HepG2 (cell line): Measurements from ENCODE around the gene ARFGEF2. TPM values are rescaled to one million over a fixed set of nuclear protein-coding genes. Genes with fewer than 3 reads are reported as not detected.

Experiments used
- ATAC-seq: fragments of 200-7000 bp; cut with Tn5 transposase; 3 replicates; pipeline ENCODE4 v1.9.1; 2020; ENCODE audit warnings: mild to moderate bottlenecking, moderate library complexity
- BruUV-seq: library from RNA; stranded (reverse); fragments of 400-500 nt; replicated peaks from 2 replicates; lab custom pipeline; 2021; lab: Mats Ljungman, UMichigan
- CTCF ChIA-PET: fragments of 300-600 bp; formaldehyde crosslinking; extraction: SDS; loops from one replicate; lab custom pipeline; 2021; ENCODE audit warnings: low total read pairs, inconsistent platforms, low intra/inter-chr PET ratio; lab: Yijun Ruan, JAX
- POLR2A ChIA-PET: fragments of 350-600 bp; sonication (Branson Sonifier 250); formaldehyde crosslinking; loops from one replicate; lab custom pipeline; 2020; ENCODE audit warnings: antibody characterized with exemption, inconsistent platforms; lab: Yijun Ruan, JAX
- DNase-seq: peaks from one replicate; pipeline ENCODE4 v3.0.0-alpha.2; 2015; ENCODE audit warnings: low spot score
- FAIRE-seq: peaks from 3 replicates; lab custom pipeline; 2011; peaks lifted over from hg19 to GRCh38; lab: Jason Lieb, UNC
- H2AFZ ChIP-seq: one replicate; pipeline ENCODE4 v1.6.1; 2011; ENCODE audit warnings: low read length, inconsistent platforms
- H3K27ac ChIP-seq: fragments of 300-600 bp; 3 replicates; pipeline ENCODE4 v1.8.0; 2011; ENCODE audit warnings: mixed run types, mild to moderate bottlenecking, mixed read lengths, low read length, inconsistent platforms; ENCODE audit not compliant: insufficient read depth; ENCODE audit errors: extremely low read length
- H3K27me3 ChIP-seq, 2 experiments: fragments of 200-600 bp in 1 of 2; 2 replicates in 1 of 2; 3 replicates in 1 of 2; pipeline versions ENCODE4 v1.6.0 to v1.8.0; 2011; ENCODE audit warnings: low read length in 2 of 2, mild to moderate bottlenecking in 2 of 2, moderate library complexity in 2 of 2, inconsistent platforms in 1 of 2; ENCODE audit not compliant: insufficient read depth in 2 of 2, control insufficient read depth in 1 of 2
- H3K36me3 ChIP-seq, 2 experiments: fragments of 200-600 bp in 1 of 2; replicated peaks in 1 of 2; 2 replicates in 1 of 2; 3 replicates in 1 of 2; pipeline versions ENCODE4 v1.5.1 to v1.8.0; 2011; ENCODE audit warnings: low read length in 2 of 2, inconsistent platforms in 1 of 2; ENCODE audit not compliant: insufficient read depth in 2 of 2, control insufficient read depth in 1 of 2
- H3K4me1 ChIP-seq: 2 replicates; pipeline ENCODE4 v1.5.1; 2012; ENCODE audit warnings: low read length, inconsistent platforms; ENCODE audit not compliant: insufficient read depth
- H3K4me2 ChIP-seq: 2 replicates; pipeline ENCODE4 v1.6.0; 2011; ENCODE audit warnings: low read depth, low read length, inconsistent platforms
- H3K4me3 ChIP-seq, 3 experiments: fragments of 200-600 bp in 1 of 3; sonication (generic), shearing (Covaris generic) in 1 of 3; replicated peaks in 1 of 3; 2 replicates each; pipeline ENCODE4 v1.5.1; 2011 to 2016; ENCODE audit warnings: low read length in 3 of 3, inconsistent platforms in 2 of 3, low read depth in 2 of 3, mild to moderate bottlenecking in 2 of 3, control low read depth in 1 of 3, mixed read lengths in 1 of 3; ENCODE audit not compliant: insufficient read depth in 1 of 3
- H3K79me2 ChIP-seq: one replicate; pipeline ENCODE4 v1.6.1; 2011; ENCODE audit warnings: low read length, inconsistent platforms; ENCODE audit not compliant: insufficient read depth
- H3K9ac ChIP-seq: 2 replicates; pipeline ENCODE4 v1.6.0; 2011; ENCODE audit warnings: mild to moderate bottlenecking, low read depth, low read length, inconsistent platforms; ENCODE audit not compliant: insufficient read depth
- H3K9me3 ChIP-seq: 2 replicates; pipeline ENCODE4 v1.5.1; 2012; ENCODE audit warnings: mild to moderate bottlenecking, low read length
- H4K20me1 ChIP-seq: 2 replicates; pipeline ENCODE4 v1.6.0; 2011; ENCODE audit warnings: inconsistent platforms, mild to moderate bottlenecking, low read length, moderate library complexity; ENCODE audit not compliant: insufficient read depth
- CCAR2 ChIP-seq: fragments of 200-400 bp; formaldehyde crosslinking; optimal IDR thresholded peaks from 2 replicates; pipeline ENCODE3; 2018; ENCODE audit warnings: low read depth, mild to moderate bottlenecking, low read length, moderate library complexity
- KDM2A ChIP-seq: sonication (generic); formaldehyde crosslinking; IDR thresholded peaks from 2 replicates; pipeline ENCODE4 v1.4.0; 2020; ENCODE audit warnings: low read depth, missing genetic modification reagents, borderline replicate concordance
- KDM6A ChIP-seq: IDR thresholded peaks from 2 replicates; pipeline ENCODE4 v1.6.1; 2016; ENCODE audit warnings: low read depth
- MED1 ChIP-seq: sonication (generic); formaldehyde crosslinking; IDR thresholded peaks from 2 replicates; pipeline ENCODE4 v1.4.0; 2020; ENCODE audit warnings: missing genetic modification reagents
- MTA1 ChIP-seq: sonication (generic); formaldehyde crosslinking; IDR thresholded peaks from 2 replicates; pipeline ENCODE4 v1.4.0; 2020; ENCODE audit warnings: missing genetic modification reagents, mild to moderate bottlenecking, borderline replicate concordance
- MYC ChIP-seq: sonication (generic); formaldehyde crosslinking; IDR thresholded peaks from 2 replicates; pipeline ENCODE4 v1.9.0; 2021; ENCODE audit warnings: missing genetic modification reagents, borderline replicate concordance
- TEF ChIP-seq: sonication (generic); formaldehyde crosslinking; IDR thresholded peaks from 2 replicates; pipeline ENCODE4 v1.5.0; 2020; ENCODE audit warnings: missing genetic modification reagents
- ZFP90 ChIP-seq: sonication (generic); formaldehyde crosslinking; IDR thresholded peaks from 2 replicates; pipeline ENCODE4 v1.8.0; 2022; ENCODE audit warnings: missing genetic modification reagents, mild to moderate bottlenecking, inconsistent platforms, borderline replicate concordance
- ZMAT5 ChIP-seq: sonication (generic); formaldehyde crosslinking; IDR thresholded peaks from 2 replicates; pipeline ENCODE4 v1.5.0; 2020; ENCODE audit warnings: mild to moderate bottlenecking, low read depth, missing genetic modification reagents, borderline replicate concordance
- ZNF276 ChIP-seq: sonication (generic); formaldehyde crosslinking; IDR thresholded peaks from 2 replicates; pipeline ENCODE4 v1.4.0; 2020; ENCODE audit warnings: mild to moderate bottlenecking, low read depth, missing genetic modification reagents
- ZNF644 ChIP-seq: IDR thresholded peaks from 2 replicates; pipeline ENCODE4 v1.6.1; 2016; ENCODE audit warnings: low read depth
- ZNF737 ChIP-seq: sonication (generic); formaldehyde crosslinking; IDR thresholded peaks from 2 replicates; pipeline ENCODE4 v1.5.0; 2020; ENCODE audit warnings: missing genetic modification reagents, mild to moderate bottlenecking, borderline replicate concordance
- WGBS: methylation state at CpG from one replicate; pipeline ENCODE4 v1.1.6; 2017; ENCODE audit warnings: low lambda C conversion rate; 5-methylcytosine and 5-hydroxymethylcytosine counted together
- in situ Hi-C: cut with HindIII; loops from 2 replicates; pipeline ENCODE4 v1.10.0; 2017; ENCODE audit warnings: low pct_unique_long_range_greater_than_20kb; ENCODE audit not compliant: extremely low pct_ligation_motif_present
- intact Hi-C: fragments of 100-400 bp; cut with micrococcal nuclease; formaldehyde crosslinking; loops from one replicate; pipeline ENCODE4 v1.10.0; 2022; ENCODE audit not compliant: unreplicated experiment
- polyA plus RNA-seq, 8 experiments: library from polyadenylated mRNA; depleted of rRNA in 3 of 8; stranded (reverse) in 7 of 8; unstranded in 1 of 8; fragments of >200 nt; fragmentation: Illumina TruSeq in 4 of 8; extraction: Trizol in 4 of 8; gene quantifications; 2 replicates each; pipeline versions ENCODE4 v1.2.1 to v1.2.3, GENCODE V29; 2011 to 2016; ENCODE audit warnings: low read depth in 4 of 8, missing spikeins in 1 of 8, mixed read lengths in 1 of 8; ENCODE audit not compliant: insufficient read depth in 1 of 8
- total RNA-seq, 5 experiments: library from RNA; depleted of rRNA; stranded (reverse); fragments of >200 nt; fragmentation: Illumina TruSeq; extraction: Trizol; gene quantifications; 2 replicates each; pipeline ENCODE4 v1.2.3, GENCODE V29; 2016; ENCODE audit warnings: low read depth in 1 of 5

ARFGEF2 gene
- total and polyA plus RNA-seq, 2 of the 13 experiments (the other 11 are each of a cell fraction or from before 2014, with no cell fraction given): 44.0 to 60.8 TPM

GRCh38 chr20:48957533-48957932, 36.0 kb downstream of the ARFGEF2 start:
- TF ChIP-seq ZMAT5 (no peak), MED1 (no peak), MTA1 (CRISPR knock-in tag) (no peak), MYC (CRISPR knock-in tag) (no peak), KDM6A (CRISPR knock-in tag) (no peak), ZNF644 (CRISPR knock-in tag) (no peak), ZNF276 (CRISPR knock-in tag) (no peak), ZNF737 (no peak), CCAR2 (no peak), KDM2A (CRISPR knock-in tag) (no peak), TEF (no peak), ZFP90 (CRISPR knock-in tag) (no peak)
- Histone ChIP-seq H3K79me2 (no peaks in the 10 kb centered on the region), H2AFZ (no peak overlapping the region), H3K4me1 (no peaks in the 10 kb centered on the region), H3K4me2 (no peak overlapping the region), H3K9me3 (no peaks in the 10 kb centered on the region), H3K4me3 (no peak overlapping the region), H3K27me3 (no peaks in the 10 kb centered on the region), H3K36me3 (peaks cover 50 to 70% of the 10 kb centered on the region in 2 experiments), H3K27ac (no peak overlapping the region), H4K20me1 (0 out of 2 replicates have a peak, but pooled peaks cover 2% of the 10 kb centered on the region), H3K9ac (no peak overlapping the region)
- DNase-seq (no peak), ATAC-seq (no peak), FAIRE-seq (no peak)
- in situ Hi-C loops: no loop called here
- POLR2A ChIA-PET: no interaction called here
- intact Hi-C loops: no loop called here
- CTCF ChIA-PET: no interaction called here
- BruUV-seq: no TSS peak
- 89% methylated on average over 2 of the region's 2 CpGs for WGBS
